ENCODE data around the gene BLM.

Gene BLM

DNA sequence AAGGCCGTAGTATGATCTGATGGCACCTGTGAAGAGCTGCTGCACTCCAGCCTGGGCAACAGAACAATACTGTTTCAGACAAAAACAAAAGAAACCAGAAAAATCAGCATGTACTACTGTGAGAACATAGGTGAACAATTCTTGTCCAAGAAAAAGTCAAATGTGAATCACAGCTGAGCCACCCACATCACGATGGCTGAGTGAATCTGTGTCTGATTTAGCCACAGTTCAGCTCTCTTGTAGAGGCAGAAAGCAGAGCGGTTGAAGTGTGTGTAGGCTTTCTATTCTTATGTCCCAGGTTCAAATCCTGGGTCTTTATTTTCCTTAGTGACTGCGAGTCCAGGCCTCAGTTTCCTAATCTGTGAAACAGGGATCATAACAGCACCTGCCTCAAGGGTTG is 146.8 kb downstream of the BLM start:
- H3K4me3 ChIP-seq (ENCODE audit: low read depth, low read length) = no peak overlapping the region
- in situ Hi-C loops (cut with HindIII; ENCODE audit: low sequenced_read_pairs) = no loop called here
- TF ChIP-seq, protein P1, sequence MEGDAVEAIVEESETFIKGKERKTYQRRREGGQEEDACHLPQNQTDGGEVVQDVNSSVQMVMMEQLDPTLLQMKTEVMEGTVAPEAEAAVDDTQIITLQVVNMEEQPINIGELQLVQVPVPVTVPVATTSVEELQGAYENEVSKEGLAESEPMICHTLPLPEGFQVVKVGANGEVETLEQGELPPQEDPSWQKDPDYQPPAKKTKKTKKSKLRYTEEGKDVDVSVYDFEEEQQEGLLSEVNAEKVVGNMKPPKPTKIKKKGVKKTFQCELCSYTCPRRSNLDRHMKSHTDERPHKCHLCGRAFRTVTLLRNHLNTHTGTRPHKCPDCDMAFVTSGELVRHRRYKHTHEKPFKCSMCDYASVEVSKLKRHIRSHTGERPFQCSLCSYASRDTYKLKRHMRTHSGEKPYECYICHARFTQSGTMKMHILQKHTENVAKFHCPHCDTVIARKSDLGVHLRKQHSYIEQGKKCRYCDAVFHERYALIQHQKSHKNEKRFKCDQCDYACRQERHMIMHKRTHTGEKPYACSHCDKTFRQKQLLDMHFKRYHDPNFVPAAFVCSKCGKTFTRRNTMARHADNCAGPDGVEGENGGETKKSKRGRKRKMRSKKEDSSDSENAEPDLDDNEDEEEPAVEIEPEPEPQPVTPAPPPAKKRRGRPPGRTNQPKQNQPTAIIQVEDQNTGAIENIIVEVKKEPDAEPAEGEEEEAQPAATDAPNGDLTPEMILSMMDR (IDR thresholded peaks at IDR 0.05; ENCODE audit: low read depth, low read length, missing control alignments) = no peak
- no peak for DNase-seq (ENCODE audit: low read depth)

DNA sequence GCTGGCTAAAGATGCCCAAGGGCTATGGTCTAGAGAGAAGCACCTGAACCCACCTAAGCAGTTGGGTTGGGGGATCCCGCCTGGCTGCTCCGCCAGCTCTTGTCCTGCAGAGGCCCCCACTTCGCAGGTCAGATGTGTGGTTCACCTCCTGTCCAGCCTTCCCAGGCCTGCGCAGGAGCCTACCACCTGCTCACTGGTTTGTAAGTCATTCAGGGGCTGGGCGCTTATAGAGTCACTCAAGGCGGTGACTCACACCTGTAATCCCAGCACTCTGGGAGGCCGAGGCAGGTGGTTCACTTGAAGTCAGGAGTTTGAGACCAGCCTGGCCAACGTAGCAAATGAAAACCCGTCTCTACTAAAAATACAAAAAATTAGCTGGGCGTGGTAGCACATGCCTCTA is 147.4 kb downstream of the BLM start:
- in situ Hi-C loops (cut with HindIII; ENCODE audit: low sequenced_read_pairs) = no loop called here
- TF ChIP-seq, protein P1 (IDR thresholded peaks at IDR 0.05; ENCODE audit: low read depth, low read length, missing control alignments) = no peak
- H3K4me3 ChIP-seq (ENCODE audit: low read depth, low read length) = no peak overlapping the region
- DNase-seq (ENCODE audit: low read depth) = no peak

DNA sequence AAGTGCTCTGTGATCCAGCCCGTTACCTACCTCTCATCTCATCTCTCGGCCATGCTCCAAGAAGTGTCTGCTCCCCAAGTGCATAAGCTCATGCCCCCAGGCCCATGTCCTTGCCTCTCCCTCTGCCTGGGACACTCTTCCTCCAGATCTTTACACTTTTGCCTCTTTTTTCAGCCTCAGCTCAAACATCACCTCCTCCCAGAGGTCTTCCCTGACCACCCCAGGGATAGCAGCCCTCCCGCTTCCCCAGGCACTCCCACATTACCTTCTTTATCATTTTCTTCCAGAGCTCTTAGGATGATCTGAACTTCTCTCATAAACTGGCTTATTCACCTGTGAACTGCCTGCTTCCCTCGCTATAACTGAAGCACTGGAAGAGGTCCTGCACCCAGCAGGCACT is 148.6 kb downstream of the BLM start:
- TF ChIP-seq, protein P1 (IDR thresholded peaks at IDR 0.05; ENCODE audit: low read depth, low read length, missing control alignments) = no peak
- no peak overlapping the region for H3K4me3 ChIP-seq (ENCODE audit: low read depth, low read length)
- no peak for DNase-seq (ENCODE audit: low read depth)
- in situ Hi-C loops (cut with HindIII; ENCODE audit: low sequenced_read_pairs) = no loop called here
